GM10248 (cell line): ENCODE data around the gene BCL2L13.
"Not testable (repeated sequence)": the region's sequence is repeated elsewhere in the genome, so short reads cannot be mapped to it uniquely, and the experiment has no call there.

Source experiments
- CTCF ChIA-PET: fragments of 300-600 bp; sonication (Branson Sonifier 250); formaldehyde crosslinking; extraction: SDS; loops from one replicate; lab custom pipeline; 2021; ENCODE audit warnings: antibody characterized with exemption; lab: Yijun Ruan, JAX
- POLR2A ChIA-PET: fragments of 350-650 bp; sonication (Branson Sonifier 250); formaldehyde crosslinking; extraction: SDS; loops from one replicate; lab custom pipeline; 2020; ENCODE audit warnings: antibody characterized with exemption; lab: Yijun Ruan, JAX
- DNase-seq: peaks from one replicate; pipeline ENCODE4 v3.0.0; 2012; ENCODE audit errors: extremely low spot score
- TF ChIP-seq, protein P1 (sequence below): IDR thresholded peaks from 2 replicates; pipeline ENCODE4 v1.5.1; 2012; ENCODE audit warnings: mild to moderate bottlenecking, low read depth; ENCODE audit errors: extremely low read depth, missing control alignments, control extremely low read depth

BCL2L13 gene

GRCh38 chr22:17664414-17665055, 26.0 kb downstream of the BCL2L13 start:
- ChIA-PET CTCF (interaction anchor here (1.7 kb wide), 1 partner anchor 21 kb away, joined by 4 read pairs; no protein-coding TSS in a partner anchor), POLR2A (no interaction called here)
- no peak for DNase-seq
- TF ChIP-seq, protein P1, sequence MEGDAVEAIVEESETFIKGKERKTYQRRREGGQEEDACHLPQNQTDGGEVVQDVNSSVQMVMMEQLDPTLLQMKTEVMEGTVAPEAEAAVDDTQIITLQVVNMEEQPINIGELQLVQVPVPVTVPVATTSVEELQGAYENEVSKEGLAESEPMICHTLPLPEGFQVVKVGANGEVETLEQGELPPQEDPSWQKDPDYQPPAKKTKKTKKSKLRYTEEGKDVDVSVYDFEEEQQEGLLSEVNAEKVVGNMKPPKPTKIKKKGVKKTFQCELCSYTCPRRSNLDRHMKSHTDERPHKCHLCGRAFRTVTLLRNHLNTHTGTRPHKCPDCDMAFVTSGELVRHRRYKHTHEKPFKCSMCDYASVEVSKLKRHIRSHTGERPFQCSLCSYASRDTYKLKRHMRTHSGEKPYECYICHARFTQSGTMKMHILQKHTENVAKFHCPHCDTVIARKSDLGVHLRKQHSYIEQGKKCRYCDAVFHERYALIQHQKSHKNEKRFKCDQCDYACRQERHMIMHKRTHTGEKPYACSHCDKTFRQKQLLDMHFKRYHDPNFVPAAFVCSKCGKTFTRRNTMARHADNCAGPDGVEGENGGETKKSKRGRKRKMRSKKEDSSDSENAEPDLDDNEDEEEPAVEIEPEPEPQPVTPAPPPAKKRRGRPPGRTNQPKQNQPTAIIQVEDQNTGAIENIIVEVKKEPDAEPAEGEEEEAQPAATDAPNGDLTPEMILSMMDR, result no peak

DNA sequence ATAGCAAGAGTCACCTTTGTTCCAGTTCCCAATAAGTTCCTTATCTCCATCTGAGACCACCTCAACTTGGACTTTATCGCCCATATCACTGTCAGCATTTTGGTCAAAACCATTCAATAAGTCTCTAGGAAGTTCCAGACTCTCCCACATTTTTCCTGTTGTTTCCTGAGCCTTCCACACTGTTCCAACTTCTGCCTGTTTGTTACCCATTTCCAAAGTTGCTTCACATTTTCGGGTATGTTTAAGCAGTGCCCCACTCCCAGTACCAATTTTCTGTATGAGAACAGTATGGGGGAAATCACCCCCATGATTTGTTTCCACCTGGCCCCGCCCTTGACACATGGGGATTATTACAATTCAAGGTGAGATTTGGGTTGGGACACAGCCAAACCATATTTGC, 26.7 kb downstream of the BCL2L13 start:
- POLR2A ChIA-PET, result no interaction called here

DNA sequence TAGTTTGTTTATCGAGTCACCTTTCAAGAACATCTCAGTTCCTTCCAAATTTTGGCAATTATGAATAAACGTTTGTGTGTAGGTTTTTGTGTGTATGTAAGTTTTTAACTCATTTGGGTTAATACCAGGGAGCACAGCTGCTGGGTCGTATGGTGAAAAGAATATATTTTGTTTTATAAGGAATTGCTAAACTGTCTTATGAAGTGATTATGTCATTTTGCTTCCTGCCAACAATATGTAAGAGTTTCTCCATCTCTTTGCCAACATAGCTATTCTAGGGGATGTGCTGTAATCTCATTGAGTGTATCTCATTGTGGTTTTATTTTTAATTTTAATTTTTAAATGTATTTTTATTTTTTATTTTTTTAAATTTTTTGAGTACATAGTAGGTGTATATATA, 27.3 kb downstream of the BCL2L13 start:
- POLR2A ChIA-PET, result no interaction called here
- TF ChIP-seq, protein P1, result no peak
- DNase-seq, result no peak
- CTCF ChIA-PET, result interaction anchor here (0.9 to 1.7 kb wide), 2 partner anchors 8 to 22 kb away, joined by 4 read pairs; no protein-coding TSS in a partner anchor

More for the DNA sequence above, 26.7 kb downstream of the BCL2L13 start:
- CTCF ChIA-PET, result interaction anchor here (1.7 kb wide), 1 partner anchor 22 kb away, joined by 4 read pairs; no protein-coding TSS in a partner anchor
- TF ChIP-seq, protein P1, result no peak
- no peak for DNase-seq

- CTCF ChIA-PET, result interaction anchor here (1.5 kb wide), 1 partner anchor 9 kb away, joined by 3 read pairs; no protein-coding TSS in a partner anchor
Observed at GRCh38 chr22:17671521-17672092, 33.0 kb downstream of the BCL2L13 start.

DNA sequence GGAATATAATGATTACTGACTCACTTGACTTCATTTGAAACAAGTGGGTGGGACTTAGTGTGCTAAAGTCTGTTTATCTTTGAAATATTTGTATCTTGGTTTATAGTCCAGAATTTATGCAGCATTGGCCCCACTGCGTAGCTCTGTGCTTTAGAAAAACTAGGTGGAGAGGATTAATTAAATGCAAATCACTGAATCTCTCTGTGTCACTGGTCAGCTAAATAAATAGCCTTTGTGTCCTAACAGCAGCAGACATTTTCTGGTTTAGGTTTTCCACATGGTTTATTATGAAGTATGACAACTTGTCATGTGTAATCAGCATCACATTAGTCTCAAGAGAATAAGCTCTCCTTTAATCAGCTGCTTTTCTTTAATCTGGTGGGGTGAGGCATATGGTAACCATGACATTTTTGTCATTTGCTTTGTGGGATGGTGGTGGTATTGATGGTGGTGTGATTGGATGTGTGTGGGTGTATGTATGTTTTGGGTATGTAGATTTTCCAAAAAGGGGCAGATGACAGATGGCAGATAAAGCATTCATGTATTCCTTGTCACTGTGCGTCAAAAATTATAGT, 33.9 kb downstream of the BCL2L13 start:
- TF ChIP-seq, protein P1, result no peak
- DNase-seq, result no peak
- POLR2A ChIA-PET, result no interaction called here
- CTCF ChIA-PET, result interaction anchor here (1.5 kb wide), 1 partner anchor 8 kb away, joined by 3 read pairs; no protein-coding TSS in a partner anchor

More at GRCh38 chr22:17671521-17672092, 33.0 kb downstream of the BCL2L13 start:
- DNase-seq, POLR2A ChIA-PET: not testable (repeated sequence)

GRCh38 chr22:17674152-17674551, 35.6 kb downstream of the BCL2L13 start:
- DNase-seq, result no peak
- CTCF ChIA-PET, result interaction anchor here (1.2 kb wide), 1 partner anchor 16 kb away, joined by 3 read pairs; no protein-coding TSS in a partner anchor
- TF ChIP-seq, protein P1, result no peak
- POLR2A ChIA-PET, result no interaction called here

- DNase-seq, result no peak
- ChIA-PET POLR2A (no interaction called here), CTCF (interaction anchor here (1.2 to 1.4 kb wide), 3 partner anchors 13 to 227 kb away, joined by 3 read pairs; no protein-coding TSS in a partner anchor)
- TF ChIP-seq, protein P1, result no peak
Observed at GRCh38 chr22:17675584-17675983, 37.0 kb downstream of the BCL2L13 start.
